Measurements from ENCODE around the gene TBX4.

The TBX4 gene

DNA sequence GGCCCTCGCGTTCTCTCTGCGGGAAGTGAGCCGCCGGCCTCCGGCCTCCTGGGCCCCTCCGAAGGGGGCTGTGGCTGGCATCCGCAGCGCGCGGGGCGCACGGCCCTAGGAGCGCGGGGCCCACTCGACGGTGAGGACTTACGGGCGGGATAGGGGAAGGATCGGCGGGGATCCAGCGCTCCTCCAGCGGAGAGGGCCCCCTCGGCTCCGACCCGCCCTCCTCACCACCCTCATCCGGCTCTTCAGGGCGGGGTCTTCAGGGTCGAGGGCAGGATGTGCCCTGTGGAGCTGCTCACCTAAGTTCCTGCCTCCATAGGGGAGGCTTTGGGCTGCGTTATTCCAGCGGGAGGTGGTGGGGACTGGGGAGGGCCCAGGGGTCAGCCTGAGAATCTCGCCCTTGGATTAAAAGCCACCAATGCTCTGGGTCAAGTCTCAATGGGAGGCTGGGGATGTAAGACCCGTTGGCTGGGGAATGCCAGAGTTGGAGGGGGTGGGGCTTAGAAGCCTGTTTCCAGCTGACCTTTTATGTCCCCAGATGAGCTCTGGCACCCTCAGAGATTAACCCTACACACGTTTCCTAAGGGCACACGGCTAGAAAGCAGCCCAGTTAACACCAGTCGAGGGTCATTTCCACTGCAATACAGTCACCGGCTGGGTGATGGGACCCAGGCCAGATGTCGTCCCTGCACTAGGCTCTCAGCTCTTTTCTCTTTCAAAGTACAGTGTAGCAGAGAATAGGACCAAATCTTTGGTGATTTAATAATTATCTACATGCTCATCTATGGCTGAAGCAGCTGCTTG lies 39.2 kb upstream of the TBX4 start:
- DNase-seq (ENCODE audit: low spot score), result no peak

DNA sequence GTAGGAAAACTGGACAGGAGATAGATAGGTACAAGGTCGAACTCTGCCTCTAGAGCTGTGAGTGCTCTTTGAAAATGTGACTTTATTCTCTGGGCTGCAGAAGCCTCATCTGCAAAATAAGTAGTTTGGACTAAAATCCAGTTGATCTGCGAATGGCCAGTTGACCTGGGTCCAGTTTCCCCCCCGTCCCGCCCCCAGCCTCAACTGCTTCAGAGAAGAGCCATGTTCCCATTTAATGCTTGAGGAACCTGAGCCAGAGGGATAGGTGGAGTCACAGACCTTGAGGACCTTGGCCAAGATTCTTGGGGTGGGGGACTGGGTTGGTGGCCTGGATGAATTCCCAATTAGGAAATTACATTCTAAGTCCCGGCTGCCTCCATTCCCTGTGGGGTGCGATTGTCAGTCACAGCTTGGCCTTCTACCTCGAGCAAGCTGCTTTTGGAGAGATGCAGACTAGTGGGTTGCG lies 38.5 kb upstream of the TBX4 start:
- DNase-seq (ENCODE audit: low spot score), result no peak

GRCh38 chr17:61414141-61414935 lies 37.9 kb upstream of the TBX4 start:
- DNase-seq (ENCODE audit: low spot score), result no peak

- DNase-seq (ENCODE audit: low spot score), result no peak
Observed at GRCh38 chr17:61414936-61415251, 37.3 kb upstream of the TBX4 start.

GRCh38 chr17:61415374-61416210 lies 36.6 kb upstream of the TBX4 start:
- no peak for DNase-seq (ENCODE audit: low spot score)

- DNase-seq (ENCODE audit: low spot score), result no peak
Observed at GRCh38 chr17:61416211-61416539, 36.0 kb upstream of the TBX4 start.

GRCh38 chr17:61416540-61417363 lies 35.5 kb upstream of the TBX4 start:
- DNase-seq (ENCODE audit: low spot score), result peak; percentile 57

DNA sequence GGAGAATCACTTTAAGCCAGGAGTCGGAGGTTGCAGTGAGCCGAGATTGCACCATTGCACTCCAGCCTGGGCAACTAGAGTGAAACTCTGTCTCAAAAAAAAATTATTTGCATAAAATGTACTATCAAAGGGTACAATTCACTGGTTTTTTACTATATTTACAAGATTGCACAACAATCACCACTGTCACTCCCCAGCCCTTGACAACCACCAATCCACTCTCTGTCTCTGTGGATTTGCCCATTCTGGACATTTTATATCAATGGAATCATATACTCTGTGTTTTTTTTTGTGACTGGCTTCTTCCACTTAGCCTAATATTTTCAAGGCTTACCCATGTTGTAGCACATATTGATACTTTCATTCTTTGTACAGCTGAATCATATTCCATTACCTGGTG lies 33.8 kb upstream of the TBX4 start:
- DNase-seq (ENCODE audit: low spot score), result no peak

GRCh38 chr17:61419496-61420046 lies 32.7 kb upstream of the TBX4 start:
- DNase-seq (ENCODE audit: low spot score), result no peak

- no peak for DNase-seq (ENCODE audit: low spot score)
Observed at GRCh38 chr17:61420052-61420451, 32.2 kb upstream of the TBX4 start.

DNA sequence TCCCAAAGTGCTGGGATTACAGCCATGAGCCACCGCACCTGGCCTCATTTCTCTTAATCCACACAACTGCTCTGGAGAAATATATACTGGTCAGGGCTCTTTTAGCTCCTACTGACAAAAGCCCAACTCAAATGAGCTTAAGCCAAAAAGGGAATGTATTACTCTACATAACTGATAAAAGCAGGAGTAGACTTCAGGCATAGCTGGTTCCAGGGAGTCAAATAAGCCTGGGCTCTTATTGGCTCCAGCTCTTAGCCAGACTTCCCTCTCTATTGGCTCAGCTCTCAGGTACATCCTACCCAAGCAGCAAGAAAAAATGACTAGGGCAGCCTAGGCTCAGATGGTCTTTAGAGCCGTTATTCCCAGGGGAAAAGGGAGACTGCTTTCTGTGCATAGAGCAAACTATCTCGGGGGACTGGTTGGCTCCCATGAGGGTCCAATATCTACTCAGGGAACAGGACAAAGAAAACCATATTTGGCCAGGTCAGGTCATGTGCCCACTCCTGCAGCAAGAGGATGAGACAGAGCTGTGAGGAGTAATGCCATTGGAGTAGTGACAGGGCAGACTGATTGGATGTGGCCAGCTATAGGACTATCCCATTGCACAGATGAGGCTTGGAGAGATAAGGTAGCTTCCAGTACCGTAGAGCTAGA lies 31.4 kb upstream of the TBX4 start:
- DNase-seq (ENCODE audit: low spot score), result no peak

GRCh38 chr17:61421460-61421859 lies 30.8 kb upstream of the TBX4 start:
- DNase-seq (ENCODE audit: low spot score), result no peak

DNA sequence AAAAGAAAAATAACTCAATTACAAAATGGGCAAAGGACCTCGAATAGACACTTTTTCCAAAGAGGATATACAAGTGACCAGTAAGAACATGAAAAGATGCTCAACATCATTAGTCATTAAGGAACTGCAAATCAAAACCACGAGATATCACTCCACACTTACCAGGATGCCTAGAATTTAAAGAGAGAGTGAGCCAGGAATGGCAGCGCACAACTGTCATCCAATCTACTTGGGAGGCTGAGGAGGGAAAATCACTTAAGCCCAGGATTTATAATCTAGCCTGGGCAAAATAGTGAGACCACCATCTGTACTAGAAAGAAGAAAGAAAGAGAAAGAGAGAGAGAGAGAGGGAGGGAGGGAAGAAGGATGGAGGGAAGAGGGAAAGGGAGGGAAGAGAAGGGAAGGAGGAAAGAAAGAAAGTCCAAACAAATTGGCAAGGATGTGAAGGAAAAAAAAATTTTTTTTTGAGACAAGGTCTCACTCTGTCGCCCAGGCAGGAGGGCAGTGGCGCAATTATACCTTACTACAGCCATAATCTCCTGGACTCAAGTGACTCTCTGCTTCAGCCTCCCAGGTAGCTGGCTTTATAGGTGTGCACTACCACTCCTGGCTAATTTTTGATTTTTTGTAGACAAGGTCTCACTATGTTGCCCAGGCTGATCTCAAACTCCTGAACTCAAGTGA lies 30.0 kb upstream of the TBX4 start:
- DNase-seq (ENCODE audit: low spot score), result no peak

GRCh38 chr17:61422869-61423268 lies 29.4 kb upstream of the TBX4 start:
- no peak for DNase-seq (ENCODE audit: low spot score)

DNA sequence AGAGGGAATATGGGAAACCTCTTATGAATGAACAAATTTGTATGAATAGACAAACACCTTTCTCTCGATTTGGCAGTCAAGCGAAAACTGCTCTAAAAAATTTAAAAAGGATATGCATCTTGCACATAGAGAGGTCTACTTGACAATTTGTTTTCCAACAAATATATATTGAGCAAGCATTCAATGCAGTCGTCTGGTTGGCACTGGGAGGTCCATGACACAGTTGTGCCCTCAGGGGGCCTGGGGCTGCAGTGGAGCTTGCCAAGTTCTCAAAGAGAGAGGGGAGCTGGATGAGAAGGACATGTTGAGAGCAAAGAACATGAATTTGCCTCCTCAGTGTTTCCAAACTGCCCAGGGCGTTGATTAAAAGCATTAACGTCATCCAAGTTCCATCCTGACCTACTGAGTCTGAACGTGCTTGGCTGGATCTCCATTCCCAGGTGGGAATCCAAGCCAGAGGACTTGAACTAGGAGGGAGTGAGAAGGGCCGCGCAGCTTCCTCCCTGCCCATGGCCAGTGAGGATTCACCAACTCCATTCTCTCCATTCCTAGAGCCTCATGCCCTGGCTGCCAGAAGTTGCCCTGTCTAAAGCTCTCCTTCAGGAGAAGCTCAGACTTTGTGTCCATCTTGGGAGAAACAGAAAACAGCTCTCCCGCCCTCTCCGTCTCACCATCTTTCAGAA lies 28.1 kb upstream of the TBX4 start:
- DNase-seq (ENCODE audit: low spot score), result no peak

- DNase-seq (ENCODE audit: low spot score), result no peak
Observed at GRCh38 chr17:61425682-61426481, 26.3 kb upstream of the TBX4 start.

- no peak for DNase-seq (ENCODE audit: low spot score)
Observed at GRCh38 chr17:61426482-61427304, 25.5 kb upstream of the TBX4 start.

- DNase-seq (ENCODE audit: low spot score), result no peak
Observed at GRCh38 chr17:61427567-61427966, 24.7 kb upstream of the TBX4 start.

Measured in putamen (tissue), 1 donor.